COLO668 (cell line): ENCODE measurements around the gene ACBD6.

Experiments
- DNase-seq: peaks from one replicate; lab custom pipeline; 2025; ENCODE audit not compliant: unreplicated experiment; lab: John Stamatoyannopoulos, UW

Gene ACBD6

GRCh38 chr1:180527101-180527669 is 24.8 kb upstream of the ACBD6 start:
- DNase-seq = no peak

DNA sequence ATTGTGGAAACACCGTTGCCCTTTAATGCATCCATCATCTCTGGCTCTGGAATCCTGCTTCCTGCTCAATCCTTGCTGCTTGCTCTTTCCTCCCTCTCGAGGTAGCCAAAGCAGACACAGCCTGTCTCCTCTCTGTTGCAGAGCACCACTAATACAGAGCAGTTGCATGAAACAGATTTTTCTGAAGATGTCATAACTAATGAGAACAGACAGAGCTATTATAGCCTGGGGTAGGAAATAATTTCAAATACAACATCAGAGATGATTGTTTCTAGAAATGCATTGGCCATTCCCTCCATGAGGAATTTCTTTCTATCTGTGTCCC is 23.3 kb upstream of the ACBD6 start:
- no peak for DNase-seq

DNA sequence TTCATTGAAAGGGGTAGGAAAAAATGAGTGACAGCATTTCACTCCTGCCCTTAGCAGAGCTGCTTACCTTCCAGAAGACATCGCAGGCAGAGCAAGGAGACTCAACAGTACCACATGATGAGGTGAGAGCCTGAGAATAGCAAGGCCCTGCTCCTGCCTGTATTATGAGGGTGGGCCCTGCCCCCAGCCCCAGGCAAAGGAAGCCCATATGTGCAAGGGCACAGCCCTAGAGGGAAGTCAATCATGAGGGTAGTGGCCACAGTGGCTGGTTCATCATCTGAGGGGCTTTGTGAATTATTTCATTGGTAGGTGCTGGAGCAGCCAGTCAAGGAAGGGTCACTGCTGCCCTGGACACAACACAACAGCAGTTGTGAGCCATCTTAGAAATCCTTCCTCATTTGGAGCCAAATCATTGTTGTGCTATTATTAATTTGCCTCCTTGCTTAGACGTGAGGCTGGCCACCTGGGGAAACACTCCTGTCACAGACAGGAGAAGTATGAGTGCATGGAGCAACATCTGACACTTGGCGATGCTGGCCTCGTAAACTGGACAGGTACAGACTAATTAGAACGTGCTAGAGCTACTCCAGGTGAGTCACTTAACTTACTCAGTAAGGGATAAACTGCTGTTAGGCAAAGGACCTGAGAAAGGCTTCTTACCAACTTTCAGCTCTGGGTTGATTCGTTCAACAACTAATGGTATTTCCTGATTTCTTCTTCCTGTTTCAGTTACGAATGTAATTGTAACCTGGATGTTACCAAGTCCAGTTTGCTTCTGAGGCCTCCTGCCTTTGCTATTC is 22.7 kb upstream of the ACBD6 start:
- DNase-seq = no peak

GRCh38 chr1:180524160-180524914 is 22.0 kb upstream of the ACBD6 start:
- DNase-seq = no peak

DNA sequence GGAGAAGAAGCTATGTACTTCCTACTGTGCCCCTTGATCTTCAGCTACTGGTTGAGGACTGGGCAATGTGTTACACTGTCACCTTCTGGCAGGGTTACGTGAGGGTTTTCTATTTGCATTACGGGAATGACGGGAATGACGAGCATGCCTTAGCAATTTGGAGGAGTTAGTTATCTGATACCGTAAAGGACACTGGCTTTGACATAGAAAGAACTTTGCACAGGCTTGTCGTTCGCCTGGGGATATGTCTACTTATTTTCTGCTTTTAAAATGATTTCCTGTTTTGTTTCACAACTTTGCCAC is 19.8 kb upstream of the ACBD6 start:
- no peak for DNase-seq

DNA sequence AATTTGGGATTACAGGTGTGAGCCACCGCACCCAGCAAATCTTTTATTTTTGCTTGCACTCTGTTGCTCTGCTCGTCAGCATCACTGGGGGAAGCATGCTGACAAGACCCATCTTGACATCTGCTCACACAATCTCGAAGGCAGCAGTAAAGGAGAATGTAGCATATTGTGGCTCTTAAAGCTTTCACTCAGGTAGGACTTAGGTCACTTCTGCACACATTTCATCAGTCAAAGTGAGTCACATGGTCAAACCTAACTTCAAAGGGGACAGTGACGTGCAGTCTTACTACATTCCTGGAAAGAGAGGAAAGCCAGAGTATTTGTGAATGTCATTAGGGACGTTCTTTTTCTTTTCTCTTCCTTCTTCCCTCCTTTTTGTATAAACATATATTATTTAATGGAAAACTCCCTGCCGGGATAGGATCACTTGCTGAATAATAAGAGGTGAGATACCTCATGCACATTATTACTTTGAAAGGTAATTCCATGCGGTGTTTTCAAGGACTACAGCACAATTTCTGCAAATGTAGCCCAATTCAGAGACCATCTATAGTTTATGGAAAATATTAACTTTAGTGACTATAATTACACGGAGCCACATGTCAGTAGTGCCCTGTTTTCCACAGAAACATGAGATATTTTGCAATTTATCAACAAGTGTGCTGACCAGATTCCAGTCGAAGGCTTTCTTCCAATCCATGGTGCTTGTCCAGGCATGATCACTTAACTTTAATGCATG is 19.3 kb upstream of the ACBD6 start:
- DNase-seq = no peak

DNA sequence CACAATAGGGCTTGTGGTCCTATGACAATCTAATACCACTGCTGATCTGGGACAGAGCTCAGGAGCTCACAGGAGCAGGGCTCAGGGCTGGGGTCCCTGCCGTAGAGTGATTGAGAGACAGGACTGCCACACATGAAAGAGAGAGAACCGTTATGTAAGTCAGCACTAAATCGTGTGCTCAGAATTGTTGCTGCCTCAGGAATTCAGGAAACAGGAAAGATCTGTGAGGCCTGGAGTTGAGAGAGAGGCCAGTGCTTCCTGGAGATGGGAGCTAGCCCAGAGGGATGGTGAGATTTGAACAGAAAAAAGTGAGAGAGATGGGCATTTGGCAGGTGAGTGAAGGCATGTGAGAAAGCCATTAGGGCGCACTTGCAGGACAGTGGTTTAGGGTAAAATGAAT is 17.5 kb upstream of the ACBD6 start:
- no peak for DNase-seq

GRCh38 chr1:180515857-180516388 is 13.5 kb upstream of the ACBD6 start:
- peak; percentile 70 for DNase-seq

DNA sequence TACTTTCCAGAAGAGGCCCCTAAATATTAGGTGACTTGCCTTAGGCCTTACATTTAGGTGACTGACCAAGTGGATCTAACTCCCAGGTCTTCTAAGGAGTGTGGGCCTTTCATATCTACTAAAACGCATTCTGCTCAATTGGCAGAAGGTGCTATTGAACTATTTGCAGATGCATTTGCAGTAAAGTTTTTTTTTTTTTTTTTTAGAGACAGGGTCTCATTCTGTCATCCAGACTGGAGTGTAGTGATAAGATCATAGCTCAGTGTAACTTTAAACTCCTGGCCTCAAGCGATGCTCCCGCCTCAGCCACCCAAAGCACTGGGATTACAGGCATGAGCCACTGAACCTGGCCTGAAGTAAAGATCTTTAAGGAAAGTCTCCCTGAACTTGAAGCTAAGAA is 13.0 kb upstream of the ACBD6 start:
- DNase-seq = no peak

DNA sequence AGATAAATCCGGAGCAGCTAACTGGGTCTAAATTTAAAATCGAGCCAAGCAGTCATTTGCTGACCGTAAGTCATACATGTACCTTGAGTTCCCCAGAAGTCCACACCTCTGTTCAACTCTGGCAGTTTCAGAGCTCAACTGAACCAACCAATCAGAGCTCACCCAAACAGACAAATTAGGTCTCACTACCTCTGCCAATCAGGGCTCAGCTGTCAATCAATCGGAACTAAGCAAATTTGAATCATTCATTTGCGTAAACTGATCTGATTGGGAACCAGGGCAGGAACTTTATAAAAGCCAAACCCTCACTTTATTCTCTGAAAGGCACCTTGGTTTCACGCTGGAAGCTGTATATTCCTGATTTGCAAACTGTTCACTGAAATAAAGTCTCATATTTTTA is 11.2 kb upstream of the ACBD6 start:
- no peak for DNase-seq

DNA sequence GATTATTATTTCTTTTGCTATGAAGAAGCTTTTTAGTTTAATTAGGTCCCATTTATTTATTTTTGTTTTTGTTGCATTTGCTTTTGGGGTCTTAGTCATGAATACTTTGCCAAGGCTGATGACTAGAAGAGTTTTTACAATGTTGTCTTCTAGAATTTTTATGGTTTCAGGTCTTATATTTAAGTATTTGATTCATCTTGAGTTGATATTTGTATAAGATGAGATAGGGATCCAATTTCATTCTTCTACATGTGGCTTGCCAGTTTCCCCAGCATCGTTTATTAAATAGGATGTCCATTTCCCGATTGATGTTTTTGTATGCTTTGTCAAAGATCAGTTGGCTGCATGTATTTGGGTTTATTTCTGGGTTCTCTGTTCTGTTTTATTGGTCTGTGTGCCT is 8.5 kb upstream of the ACBD6 start:
- no peak for DNase-seq

DNA sequence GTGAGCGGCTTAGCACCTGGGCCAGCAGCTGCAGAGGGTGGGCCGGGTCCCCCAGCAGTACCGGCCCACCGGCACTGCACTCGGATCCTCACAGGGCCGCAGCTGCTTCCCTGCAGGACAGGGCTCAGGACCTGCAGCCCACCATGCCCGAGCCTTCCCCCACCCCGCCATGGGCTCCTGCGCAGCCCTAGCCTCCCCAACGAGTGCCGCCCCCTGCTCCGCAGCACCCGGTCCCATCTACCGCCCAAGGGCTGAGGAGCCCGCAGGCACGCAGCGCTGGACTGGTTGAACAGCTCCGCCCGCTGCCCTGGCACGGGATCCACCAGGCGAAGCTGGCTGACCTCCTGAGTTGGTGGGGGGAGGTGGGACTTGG is 6.3 kb upstream of the ACBD6 start:
- no peak for DNase-seq

DNA sequence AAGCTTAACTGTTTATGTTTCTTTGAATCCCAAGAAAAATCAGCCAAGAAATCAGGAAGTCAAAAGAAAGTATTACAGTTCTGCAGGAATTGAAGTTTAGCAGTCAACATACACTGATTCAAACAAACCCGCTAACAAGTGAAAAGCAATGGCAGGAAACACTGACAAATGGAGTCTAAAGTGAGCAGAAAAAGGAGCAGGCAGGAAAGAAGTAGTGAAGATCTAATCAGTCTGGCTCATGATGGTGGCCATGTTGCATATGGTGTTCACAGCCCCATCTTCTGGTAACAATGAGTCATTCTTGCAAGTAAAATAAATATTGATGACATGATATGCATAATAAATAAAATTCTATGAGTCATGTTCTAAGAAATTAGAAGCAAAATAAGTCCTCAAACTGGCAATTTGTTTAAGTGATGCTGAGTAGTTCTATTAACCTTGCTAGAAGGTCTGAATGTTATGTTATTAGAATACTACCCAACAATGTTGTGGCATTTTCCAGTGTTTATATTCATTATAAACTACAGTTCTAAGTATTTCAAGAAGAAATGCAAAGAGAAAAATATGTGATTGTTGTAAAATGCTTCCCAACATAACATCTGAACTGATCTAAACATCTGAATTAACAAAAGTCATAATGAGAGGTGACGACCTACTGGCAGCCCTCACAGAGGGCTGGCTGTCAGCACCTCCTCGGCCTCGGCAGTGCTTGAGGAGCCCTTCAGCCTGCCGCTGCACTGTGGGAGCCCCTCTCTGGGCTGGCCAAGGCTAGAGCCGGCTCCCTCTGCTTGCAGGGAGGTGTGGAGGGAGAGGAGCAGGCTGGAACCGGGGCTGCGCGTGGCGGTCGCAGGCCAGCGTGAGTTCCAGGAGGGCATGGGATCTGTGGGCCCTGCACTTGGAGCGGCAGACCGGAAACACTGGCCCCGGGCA is 5.7 kb upstream of the ACBD6 start:
- DNase-seq = no peak

DNA sequence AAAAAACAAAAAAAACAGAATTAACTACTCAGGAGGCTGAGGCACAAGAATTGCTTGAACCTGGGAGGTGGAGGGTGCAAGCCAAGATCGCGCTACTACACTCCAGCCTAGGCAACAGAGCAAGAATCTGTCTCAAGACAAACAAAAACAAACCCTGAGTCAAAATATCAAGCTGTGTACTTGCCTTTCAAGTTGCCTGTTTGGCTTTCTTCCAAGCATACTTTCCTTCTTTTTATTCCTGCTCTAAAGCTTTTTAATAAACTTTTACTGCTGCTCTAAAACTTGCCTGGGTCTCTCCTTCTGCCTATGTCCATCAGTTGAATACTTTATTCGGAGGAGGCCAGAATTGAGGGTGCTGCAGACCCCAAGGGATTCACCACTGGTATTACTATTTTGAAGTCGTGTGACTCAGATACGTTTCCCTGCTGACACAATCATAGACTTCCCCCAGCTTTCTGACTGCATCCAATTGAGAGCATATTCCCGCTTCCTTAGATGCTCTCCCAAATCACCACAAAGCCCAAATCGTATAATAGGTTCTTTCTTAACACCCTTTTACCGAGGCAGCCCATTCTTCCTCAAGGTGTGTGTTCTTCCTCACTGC is 3.5 kb upstream of the ACBD6 start:
- DNase-seq = no peak

- no peak for DNase-seq
Measured at GRCh38 chr1:180504186-180504585, 1.8 kb upstream of the ACBD6 start.

GRCh38 chr1:180503280-180503862 is 994 bp upstream of the ACBD6 start:
- DNase-seq = no peak

DNA sequence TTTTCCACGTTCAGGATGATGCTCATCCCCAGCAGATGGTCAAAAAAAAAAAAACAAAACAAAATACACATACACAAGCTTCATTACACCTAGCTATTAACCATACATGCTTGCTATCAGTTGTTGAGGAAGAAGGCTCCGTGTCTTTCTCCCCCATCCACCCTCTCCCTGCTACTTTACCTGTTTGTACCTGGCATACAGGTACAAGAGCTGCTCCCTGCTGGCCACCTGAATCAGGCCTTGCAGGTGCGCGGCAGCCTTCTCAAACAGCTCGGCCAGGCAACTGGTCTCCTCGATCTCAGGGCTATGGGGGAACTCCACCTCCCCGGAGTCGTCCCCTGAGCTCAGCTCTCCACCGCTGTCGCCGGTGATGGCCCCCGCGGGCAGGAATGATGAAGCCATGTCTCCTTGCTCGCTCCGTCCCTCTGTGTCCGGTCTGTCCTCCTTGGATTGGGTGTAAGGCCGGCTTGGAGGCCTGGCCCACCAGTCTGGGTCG is 464 bp downstream of the ACBD6 start:
- DNase-seq = peak; percentile 90

GRCh38 chr1:180500689-180501088 is 1.7 kb downstream of the ACBD6 start:
- DNase-seq = no peak

- DNase-seq = no peak
Measured at GRCh38 chr1:180498594-180498993, 3.8 kb downstream of the ACBD6 start.

DNA sequence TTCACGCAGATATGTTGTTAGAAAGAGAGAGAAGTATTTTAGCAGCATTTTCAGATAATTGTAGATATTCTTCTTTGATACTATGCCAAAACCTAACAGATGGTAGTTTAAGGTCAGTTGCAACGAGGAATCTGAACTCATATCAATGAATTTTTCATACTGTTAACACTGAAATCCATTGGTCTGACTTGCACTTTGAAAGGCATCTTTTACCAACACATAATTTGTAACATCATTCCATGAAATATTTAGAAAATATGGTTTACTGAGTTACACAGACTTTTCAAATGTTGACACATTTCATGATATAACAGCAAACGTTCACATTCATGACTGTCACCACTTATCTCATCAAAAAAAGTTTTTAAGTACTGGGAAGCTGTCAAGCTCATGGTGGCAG is 4.6 kb downstream of the ACBD6 start:
- DNase-seq = no peak
